H9 (cell line): Measurements from ENCODE around the gene OR1B1. TPM values are rescaled to one million over a fixed set of nuclear protein-coding genes. Genes with fewer than 3 reads are reported as not detected.

ENCODE experiments used
- DNase-seq: peaks from one replicate; pipeline ENCODE4 v3.0.0-alpha.2; 2017
- H2AFZ ChIP-seq: one replicate; pipeline ENCODE4 v1.6.1; 2013; ENCODE audit warnings: mild to moderate bottlenecking, low read length, control low read depth, moderate library complexity
- H2AK5ac ChIP-seq: 2 replicates; pipeline ENCODE4 v1.6.1; 2013; ENCODE audit warnings: low read length, control low read depth, mixed read lengths; ENCODE audit not compliant: insufficient read length
- H2BK120ac ChIP-seq: one replicate; pipeline ENCODE4 v1.6.1; 2013; ENCODE audit warnings: low read depth, mild to moderate bottlenecking, low read length, control low read depth, inconsistent platforms; ENCODE audit not compliant: poor library complexity, severe bottlenecking
- H2BK12ac ChIP-seq: 2 replicates; pipeline ENCODE4 v1.6.1; 2013; ENCODE audit warnings: low read length, control low read depth, mixed read lengths, low read depth; ENCODE audit not compliant: insufficient read length
- H2BK15ac ChIP-seq: 2 replicates; pipeline ENCODE4 v1.6.1; 2013; ENCODE audit warnings: low read depth, low read length, control low read depth
- H2BK20ac ChIP-seq: one replicate; pipeline ENCODE4 v1.6.1; 2013; ENCODE audit warnings: low read depth, mild to moderate bottlenecking, low read length, control low read depth, inconsistent platforms; ENCODE audit not compliant: poor library complexity, severe bottlenecking
- H2BK5ac ChIP-seq: 2 replicates; pipeline ENCODE4 v1.6.1; 2013; ENCODE audit warnings: low read length, control low read depth, mixed read lengths; ENCODE audit not compliant: insufficient read length
- H3K14ac ChIP-seq: 2 replicates; pipeline ENCODE4 v1.6.1; 2013; ENCODE audit warnings: low read length, control low read depth; ENCODE audit not compliant: insufficient read depth
- H3K18ac ChIP-seq: 2 replicates; pipeline ENCODE4 v1.6.1; 2013; ENCODE audit warnings: low read depth, mild to moderate bottlenecking, mixed read lengths, low read length, control low read depth; ENCODE audit not compliant: insufficient read length
- H3K23ac ChIP-seq: 2 replicates; pipeline ENCODE4 v1.6.1; 2013; ENCODE audit warnings: low read length, control low read depth, mixed read lengths, low read depth; ENCODE audit not compliant: insufficient read length
- H3K23me2 ChIP-seq: 2 replicates; pipeline ENCODE4 v1.6.1; 2013; ENCODE audit warnings: low read depth, mild to moderate bottlenecking, mixed read lengths, low read length, control low read depth; ENCODE audit not compliant: insufficient read length, poor library complexity, severe bottlenecking
- H3K27ac ChIP-seq: 2 replicates; pipeline ENCODE4 v1.5.1; 2013; ENCODE audit warnings: low read length, control low read depth, mixed read lengths, low read depth; ENCODE audit not compliant: insufficient read length
- H3K27me3 ChIP-seq: 2 replicates; pipeline ENCODE4 v1.6.1; 2013; ENCODE audit warnings: low read length, control low read depth, inconsistent platforms; ENCODE audit not compliant: insufficient read depth
- H3K4ac ChIP-seq: 2 replicates; pipeline ENCODE4 v1.6.1; 2013; ENCODE audit warnings: low read depth, mild to moderate bottlenecking, control low read depth, inconsistent platforms, low read length, moderate library complexity
- H3K4me1 ChIP-seq: 2 replicates; pipeline ENCODE4 v1.6.1; 2013; ENCODE audit warnings: low read length, control low read depth, inconsistent platforms; ENCODE audit not compliant: insufficient read depth
- H3K4me2 ChIP-seq: 2 replicates; pipeline ENCODE4 v1.6.1; 2013; ENCODE audit warnings: low read length, control low read depth, mixed read lengths; ENCODE audit not compliant: insufficient read length, insufficient read depth
- H3K56ac ChIP-seq: 2 replicates; pipeline ENCODE4 v1.6.1; 2013; ENCODE audit warnings: low read depth, mild to moderate bottlenecking, mixed read lengths, low read length, control low read depth; ENCODE audit not compliant: insufficient read length
- H3K79me1 ChIP-seq: 2 replicates; pipeline ENCODE4 v1.6.1; 2013; ENCODE audit warnings: low read depth, mild to moderate bottlenecking, moderate library complexity, low read length, control low read depth, inconsistent platforms; ENCODE audit not compliant: insufficient read depth, poor library complexity, severe bottlenecking
- H3K79me2 ChIP-seq: 2 replicates; pipeline ENCODE4 v1.6.1; 2013; ENCODE audit warnings: low read length, control low read depth, inconsistent platforms; ENCODE audit not compliant: insufficient read depth
- H3K9ac ChIP-seq: 2 replicates; pipeline ENCODE4 v1.6.1; 2013; ENCODE audit warnings: low read length, control low read depth, mixed read lengths; ENCODE audit not compliant: insufficient read length; ENCODE audit errors: extremely low read depth
- H3K9me3 ChIP-seq: one replicate; pipeline ENCODE4 v1.6.1; 2013; ENCODE audit warnings: low read depth, low read length, inconsistent platforms; ENCODE audit not compliant: control insufficient read depth
- H3T11ph ChIP-seq: one replicate; pipeline ENCODE4 v1.6.1; 2013; ENCODE audit warnings: mild to moderate bottlenecking, low read length, control low read depth, inconsistent platforms
- H4K20me1 ChIP-seq: one replicate; pipeline ENCODE4 v1.6.1; 2013; ENCODE audit not compliant: control insufficient read depth, insufficient read length, insufficient read depth
- H4K5ac ChIP-seq: 2 replicates; pipeline ENCODE4 v1.6.1; 2013; ENCODE audit warnings: low read depth, mild to moderate bottlenecking, mixed read lengths, low read length, control low read depth; ENCODE audit not compliant: insufficient read length
- H4K8ac ChIP-seq: replicated peaks from 2 replicates; pipeline ENCODE4 v1.6.1; 2013; ENCODE audit warnings: low read length, control low read depth, mixed read lengths, low read depth; ENCODE audit not compliant: insufficient read length
- H4K91ac ChIP-seq: 2 replicates; pipeline ENCODE4 v1.6.1; 2013; ENCODE audit warnings: low read depth, mild to moderate bottlenecking, moderate library complexity, mixed read lengths, low read length, control low read depth; ENCODE audit not compliant: insufficient read length
- H3K27ac Mint-ChIP-seq, 3 experiments: 2 replicates in 2 of 3; 3 replicates in 1 of 3; pipeline ENCODE4 v1.8.0; 2020 to 2021; ENCODE audit warnings: mixed read lengths in 3 of 3, mild to moderate bottlenecking in 1 of 3, moderate library complexity in 1 of 3
- H3K27me3 Mint-ChIP-seq: 2 replicates; pipeline ENCODE4 v1.8.0; 2021; ENCODE audit warnings: low read depth, mild to moderate bottlenecking, moderate library complexity, mixed read lengths
- H3K36me3 Mint-ChIP-seq, 3 experiments: 2 replicates in 2 of 3; 3 replicates in 1 of 3; pipeline ENCODE4 v1.8.0; 2020 to 2021; ENCODE audit warnings: low read depth in 3 of 3, mixed read lengths in 3 of 3; ENCODE audit not compliant: insufficient read depth in 1 of 3
- H3K4me1 Mint-ChIP-seq, 2 experiments: 2 replicates each; pipeline ENCODE4 v1.8.0; 2020; ENCODE audit warnings: mixed read lengths in 2 of 2
- H3K4me3 Mint-ChIP-seq, 2 experiments: 2 replicates in 1 of 2; 3 replicates in 1 of 2; pipeline ENCODE4 v1.8.0; 2020 to 2021; ENCODE audit warnings: mild to moderate bottlenecking in 2 of 2, mixed read lengths in 2 of 2, moderate library complexity in 1 of 2
- H3K9me3 Mint-ChIP-seq, 2 experiments: 2 replicates in 1 of 2; 3 replicates in 1 of 2; pipeline ENCODE4 v1.8.0; 2020; ENCODE audit warnings: mild to moderate bottlenecking in 2 of 2, mixed read lengths in 2 of 2, moderate library complexity in 1 of 2
- CTCF ChIP-seq: fragments of 200-600 bp; sonication (generic); conservative IDR thresholded peaks from 3 replicates; pipeline ENCODE4 v1.8.0; 2021; ENCODE audit warnings: antibody characterized with exemption, mild to moderate bottlenecking
- WGBS: extraction: QIAGEN DNeasy Blood & Tissue Kit; methylation state at CpG from one replicate; pipeline ENCODE4 v1.1.7; 2013; ENCODE audit warnings: missing lambda C conversion rate, low lambda C conversion rate, mixed read lengths; ENCODE audit not compliant: insufficient read length; ENCODE audit errors: extremely low coverage; 5-methylcytosine and 5-hydroxymethylcytosine counted together
- total RNA-seq: library from RNA; stranded (reverse); gene quantifications from 2 replicates; pipeline ENCODE4 v1.2.1, GENCODE V29; 2021

The OR1B1 gene
- total RNA-seq, 1 experiment from 2014 or later: not detected

DNA sequence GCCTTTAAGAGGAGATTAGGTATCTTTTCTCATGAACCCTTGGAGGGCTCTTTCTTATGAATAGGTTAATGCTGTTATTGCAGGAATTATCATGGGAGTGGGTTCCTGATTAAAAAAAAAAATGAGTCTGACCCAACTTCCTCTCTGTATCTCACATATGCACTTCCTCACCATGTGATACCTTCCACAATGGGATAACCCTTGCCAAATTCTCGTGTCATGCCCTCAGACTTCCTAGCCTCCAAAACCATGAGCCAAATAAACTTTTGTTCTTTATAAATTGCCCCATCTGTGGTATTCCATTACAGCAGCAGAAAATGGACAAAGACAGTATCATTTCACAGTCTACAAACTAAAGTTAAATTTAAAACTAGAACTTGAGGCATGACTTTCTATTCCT, 1.0 kb downstream of the OR1B1 start:
- H4K20me1 ChIP-seq: no peaks in the 10 kb centered on the region
- no peak overlapping the region for H3K18ac ChIP-seq
- H3K4me1 Mint-ChIP-seq: no peaks in the 10 kb centered on the region
- H4K91ac ChIP-seq: no peak overlapping the region
- H3K36me3 Mint-ChIP-seq: peaks cover 0 to 28% (median 3%) of the 10 kb centered on the region in 3 experiments; a peak in 2 of 7 replicates
- no peaks in the 10 kb centered on the region for H3K79me1 ChIP-seq
- WGBS: no CpG with 5 or more reads among the region's 1 CpG
- H4K5ac ChIP-seq: no peak overlapping the region
- H2AK5ac ChIP-seq: no peak overlapping the region
- H2BK15ac ChIP-seq: no peak overlapping the region
- H3K9me3 ChIP-seq: peaks cover 53% of the 10 kb centered on the region
- H3K9me3 Mint-ChIP-seq: peaks cover 78 to 81% of the 10 kb centered on the region in 2 experiments
- no peak for DNase-seq
- H3K56ac ChIP-seq: no peak overlapping the region
- H2AFZ ChIP-seq: no peak overlapping the region
- no peak overlapping the region for H3K27ac Mint-ChIP-seq
- H3K4me2 ChIP-seq: no peak overlapping the region
- H2BK20ac ChIP-seq: no peak overlapping the region
- no peaks in the 10 kb centered on the region for H3K4me1 ChIP-seq
- H3K23ac ChIP-seq: no peak overlapping the region
- no peaks in the 10 kb centered on the region for H3K23me2 ChIP-seq
- H3T11ph ChIP-seq: no peak overlapping the region
- no peaks in the 10 kb centered on the region for H3K27me3 ChIP-seq
- no peak overlapping the region for H3K27ac ChIP-seq
- no peaks in the 10 kb centered on the region; the same call in 1 of the 2 replicates for H3K27me3 Mint-ChIP-seq
- H4K8ac ChIP-seq: no peak overlapping the region
- TF ChIP-seq CTCF: no peak
- no peak overlapping the region for H3K14ac ChIP-seq
- no peak overlapping the region for H2BK5ac ChIP-seq
- H3K79me2 ChIP-seq: no peaks in the 10 kb centered on the region
- H2BK12ac ChIP-seq: no peak overlapping the region
- no peak overlapping the region for H3K4me3 Mint-ChIP-seq
- H2BK120ac ChIP-seq: no peak overlapping the region
- H3K9ac ChIP-seq: no peak overlapping the region
- H3K4ac ChIP-seq: no peak overlapping the region
